ENCODE results near the gene ABHD4. TPM values are rescaled to one million over a fixed set of nuclear protein-coding genes. Genes with fewer than 3 reads are reported as not detected.
A peak's percentile ranks its signal among the peaks of the same experiment; 100 is the strongest.

ABHD4 gene
- total and polyA plus RNA-seq, 4 donors, result 9.0 to 32.9 (median 11.1) TPM

DNA sequence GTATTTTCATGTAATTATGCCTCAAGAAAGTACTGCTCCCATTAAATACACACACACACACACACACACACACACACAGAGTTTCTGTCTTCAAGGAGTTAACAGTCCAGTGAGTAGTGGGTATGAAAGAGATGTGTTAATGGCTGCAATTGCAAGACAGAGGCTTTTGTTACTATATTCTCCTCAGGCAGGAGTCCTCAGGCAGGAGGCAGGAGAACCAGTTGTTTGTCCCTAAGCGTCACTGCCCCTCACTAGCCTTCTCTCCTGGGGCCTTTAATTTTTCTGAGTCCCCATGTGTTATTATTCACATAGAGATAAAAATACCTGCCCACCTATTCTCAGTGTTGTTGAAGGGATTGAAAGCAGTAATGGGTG lies 40.3 kb upstream of the ABHD4 start:
- Histone ChIP-seq H3K9me3 (ENCODE audit: control insufficient read depth in 4 of 4, low read length in 3 of 4) (no peaks in the 10 kb centered on the region), H3K36me3 (ENCODE audit: control insufficient read depth in 4 of 4, insufficient read depth in 3 of 4, low read depth in 1 of 4, low read length in 3 of 4) (no peaks in the 10 kb centered on the region), H3K4me3 (ENCODE audit: low read depth in 1 of 3, low read length in 3 of 3) (no peak overlapping the region), H3K27ac (ENCODE audit: low read depth in 1 of 2, low read length in 2 of 2) (peak overlapping the region in 1 of 2 donors; percentile 55), H3K27me3 (ENCODE audit: control insufficient read depth in 4 of 4, insufficient read depth in 4 of 4, low read length in 3 of 4) (no peaks in the 10 kb centered on the region), H3K9ac (ENCODE audit: low read depth in 1 of 2, low read length in 2 of 2) (peak overlapping the region in 1 of 2 donors; percentile 26), H3K4me1 (ENCODE audit: control insufficient read depth in 4 of 4, insufficient read depth in 4 of 4, low read length in 3 of 4) (peaks cover 5 to 22% (median 14%) of the 10 kb centered on the region in 4 donors)
- TF ChIP-seq ZBTB33 (IDR thresholded peaks at IDR 0.05) (no peak), SP1 (IDR thresholded peaks at IDR 0.05) (no peak), TAF1 (conservative IDR thresholded peaks at IDR 0.05) (no peak), JUND (IDR thresholded peaks at IDR 0.05) (no peak)
- DNase-seq (ENCODE audit: low spot score), result no peak
- 80% methylated on average over 1 of the region's 1 CpG for WGBS

DNA sequence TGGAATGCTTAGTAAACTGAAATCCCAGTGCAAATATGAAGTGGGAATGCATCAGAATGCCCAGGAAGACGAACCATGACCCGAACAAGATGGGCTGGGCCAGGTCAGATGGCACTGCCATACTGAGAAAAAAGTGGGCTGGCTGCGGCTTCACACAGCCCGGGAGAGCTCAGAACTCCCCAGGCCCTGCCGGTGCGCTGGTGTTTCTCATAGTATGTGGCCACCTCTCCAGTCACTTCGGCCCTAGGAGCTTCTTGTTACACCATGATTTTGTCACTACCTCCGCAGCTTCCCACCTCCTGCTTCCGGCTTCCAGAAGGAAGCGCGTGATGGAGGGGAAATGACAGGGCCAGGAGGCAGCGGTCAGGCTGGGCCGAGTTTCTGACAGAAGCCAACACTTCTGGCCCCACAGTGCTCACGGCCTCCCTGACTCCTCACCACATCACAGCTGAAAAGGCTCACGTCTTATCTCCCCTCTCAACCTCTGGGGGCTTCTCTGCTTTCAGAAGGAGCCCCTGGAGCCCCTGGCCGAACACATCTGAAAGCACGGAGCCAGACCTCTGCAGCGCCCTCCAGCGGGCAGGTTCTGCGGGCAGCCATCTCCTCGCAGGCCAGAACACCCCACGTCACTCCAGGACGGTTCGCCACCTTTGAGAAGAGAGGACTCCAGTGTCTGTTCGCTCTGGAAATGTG lies 39.7 kb upstream of the ABHD4 start:
- H3K27ac ChIP-seq (ENCODE audit: low read depth in 1 of 2, low read length in 2 of 2), result peak overlapping the region in 1 of 2 donors; percentile 36
- no peak for DNase-seq (ENCODE audit: low spot score)

More for the DNA sequence above, 39.7 kb upstream of the ABHD4 start:
- Histone ChIP-seq H3K36me3 (ENCODE audit: control insufficient read depth in 4 of 4, insufficient read depth in 3 of 4, low read depth in 1 of 4, low read length in 3 of 4) (no peaks in the 10 kb centered on the region), H3K27me3 (ENCODE audit: control insufficient read depth in 4 of 4, insufficient read depth in 4 of 4, low read length in 3 of 4) (no peaks in the 10 kb centered on the region), H3K9me3 (ENCODE audit: control insufficient read depth in 4 of 4, low read length in 3 of 4) (no peaks in the 10 kb centered on the region), H3K4me3 (ENCODE audit: low read depth in 1 of 3, low read length in 3 of 3) (no peak overlapping the region), H3K9ac (ENCODE audit: low read depth in 1 of 2, low read length in 2 of 2) (no peak overlapping the region), H3K4me1 (ENCODE audit: control insufficient read depth in 4 of 4, insufficient read depth in 4 of 4, low read length in 3 of 4) (peaks cover 5 to 22% (median 14%) of the 10 kb centered on the region in 4 donors)
- no peak for TF ChIP-seq TAF1 (conservative IDR thresholded peaks at IDR 0.05)
- TF ChIP-seq, protein P1, sequence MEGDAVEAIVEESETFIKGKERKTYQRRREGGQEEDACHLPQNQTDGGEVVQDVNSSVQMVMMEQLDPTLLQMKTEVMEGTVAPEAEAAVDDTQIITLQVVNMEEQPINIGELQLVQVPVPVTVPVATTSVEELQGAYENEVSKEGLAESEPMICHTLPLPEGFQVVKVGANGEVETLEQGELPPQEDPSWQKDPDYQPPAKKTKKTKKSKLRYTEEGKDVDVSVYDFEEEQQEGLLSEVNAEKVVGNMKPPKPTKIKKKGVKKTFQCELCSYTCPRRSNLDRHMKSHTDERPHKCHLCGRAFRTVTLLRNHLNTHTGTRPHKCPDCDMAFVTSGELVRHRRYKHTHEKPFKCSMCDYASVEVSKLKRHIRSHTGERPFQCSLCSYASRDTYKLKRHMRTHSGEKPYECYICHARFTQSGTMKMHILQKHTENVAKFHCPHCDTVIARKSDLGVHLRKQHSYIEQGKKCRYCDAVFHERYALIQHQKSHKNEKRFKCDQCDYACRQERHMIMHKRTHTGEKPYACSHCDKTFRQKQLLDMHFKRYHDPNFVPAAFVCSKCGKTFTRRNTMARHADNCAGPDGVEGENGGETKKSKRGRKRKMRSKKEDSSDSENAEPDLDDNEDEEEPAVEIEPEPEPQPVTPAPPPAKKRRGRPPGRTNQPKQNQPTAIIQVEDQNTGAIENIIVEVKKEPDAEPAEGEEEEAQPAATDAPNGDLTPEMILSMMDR (IDR thresholded peaks at IDR 0.05; ENCODE audit: low read depth, low read length, missing input control), result no peak
- TF ChIP-seq HNF4A (conservative IDR thresholded peaks at IDR 0.05), result no peak
- no peak for TF ChIP-seq ATF3 (IDR thresholded peaks at IDR 0.05)
- no peak for TF ChIP-seq JUND (IDR thresholded peaks at IDR 0.05)
- no peak for TF ChIP-seq YY1 (IDR thresholded peaks at IDR 0.05)
- no peak for TF ChIP-seq SP1 (IDR thresholded peaks at IDR 0.05)
- no peak for TF ChIP-seq HNF4G (IDR thresholded peaks at IDR 0.05)
- no peak for TF ChIP-seq MAX (IDR thresholded peaks at IDR 0.05)
- no peak for TF ChIP-seq FOXA1 (IDR thresholded peaks at IDR 0.05)
- TF ChIP-seq, protein P2, sequence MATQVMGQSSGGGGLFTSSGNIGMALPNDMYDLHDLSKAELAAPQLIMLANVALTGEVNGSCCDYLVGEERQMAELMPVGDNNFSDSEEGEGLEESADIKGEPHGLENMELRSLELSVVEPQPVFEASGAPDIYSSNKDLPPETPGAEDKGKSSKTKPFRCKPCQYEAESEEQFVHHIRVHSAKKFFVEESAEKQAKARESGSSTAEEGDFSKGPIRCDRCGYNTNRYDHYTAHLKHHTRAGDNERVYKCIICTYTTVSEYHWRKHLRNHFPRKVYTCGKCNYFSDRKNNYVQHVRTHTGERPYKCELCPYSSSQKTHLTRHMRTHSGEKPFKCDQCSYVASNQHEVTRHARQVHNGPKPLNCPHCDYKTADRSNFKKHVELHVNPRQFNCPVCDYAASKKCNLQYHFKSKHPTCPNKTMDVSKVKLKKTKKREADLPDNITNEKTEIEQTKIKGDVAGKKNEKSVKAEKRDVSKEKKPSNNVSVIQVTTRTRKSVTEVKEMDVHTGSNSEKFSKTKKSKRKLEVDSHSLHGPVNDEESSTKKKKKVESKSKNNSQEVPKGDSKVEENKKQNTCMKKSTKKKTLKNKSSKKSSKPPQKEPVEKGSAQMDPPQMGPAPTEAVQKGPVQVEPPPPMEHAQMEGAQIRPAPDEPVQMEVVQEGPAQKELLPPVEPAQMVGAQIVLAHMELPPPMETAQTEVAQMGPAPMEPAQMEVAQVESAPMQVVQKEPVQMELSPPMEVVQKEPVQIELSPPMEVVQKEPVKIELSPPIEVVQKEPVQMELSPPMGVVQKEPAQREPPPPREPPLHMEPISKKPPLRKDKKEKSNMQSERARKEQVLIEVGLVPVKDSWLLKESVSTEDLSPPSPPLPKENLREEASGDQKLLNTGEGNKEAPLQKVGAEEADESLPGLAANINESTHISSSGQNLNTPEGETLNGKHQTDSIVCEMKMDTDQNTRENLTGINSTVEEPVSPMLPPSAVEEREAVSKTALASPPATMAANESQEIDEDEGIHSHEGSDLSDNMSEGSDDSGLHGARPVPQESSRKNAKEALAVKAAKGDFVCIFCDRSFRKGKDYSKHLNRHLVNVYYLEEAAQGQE (IDR thresholded peaks at IDR 0.05), result no peak
- no peak for TF ChIP-seq FOXA2 (IDR thresholded peaks at IDR 0.05)
- TF ChIP-seq NR2F2 (IDR thresholded peaks at IDR 0.05), result no peak
- no peak for TF ChIP-seq RAD21 (IDR thresholded peaks at IDR 0.05)
- 77% methylated on average over 25 of the region's 25 CpGs for WGBS

Measured in liver (tissue), 9 donors.